WTC11 (cell line): ENCODE data around the gene LLGL2.

Experiments used
- CREM ChIP-seq: sonication (generic); formaldehyde crosslinking; IDR thresholded peaks from 2 replicates; pipeline ENCODE4 v1.8.1; 2022; ENCODE audit warnings: mild to moderate bottlenecking, missing genetic modification reagents, moderate library complexity
- ELF4 ChIP-seq: sonication (generic); formaldehyde crosslinking; IDR thresholded peaks from 2 replicates; pipeline ENCODE4 v1.8.1; 2022; ENCODE audit warnings: low read depth, mild to moderate bottlenecking, moderate library complexity, missing genetic modification reagents
- ETV6 ChIP-seq: sonication (generic); formaldehyde crosslinking; IDR thresholded peaks from 2 replicates; pipeline ENCODE4 v1.8.1; 2022; ENCODE audit warnings: mild to moderate bottlenecking, missing genetic modification reagents
- JUN ChIP-seq: sonication (generic); formaldehyde crosslinking; IDR thresholded peaks from 2 replicates; pipeline ENCODE4 v1.8.0; 2023; ENCODE audit warnings: mild to moderate bottlenecking, missing genetic modification reagents
- NR1H2 ChIP-seq: sonication (generic); formaldehyde crosslinking; IDR thresholded peaks from 2 replicates; pipeline ENCODE4 v1.9.0; 2021; ENCODE audit warnings: mild to moderate bottlenecking, moderate library complexity, missing genetic modification reagents
- RELA ChIP-seq: sonication (generic); formaldehyde crosslinking; IDR thresholded peaks from 2 replicates; pipeline ENCODE4 v1.8.1; 2022; ENCODE audit warnings: missing genetic modification reagents, mild to moderate bottlenecking, borderline replicate concordance
- ZNF232 ChIP-seq: sonication (generic); formaldehyde crosslinking; IDR thresholded peaks from 2 replicates; pipeline ENCODE4 v1.8.0; 2022; ENCODE audit warnings: mild to moderate bottlenecking, missing genetic modification reagents
- ZNF263 ChIP-seq: sonication (generic); formaldehyde crosslinking; IDR thresholded peaks from 2 replicates; pipeline ENCODE4 v1.8.1; 2022; ENCODE audit warnings: low read depth, mild to moderate bottlenecking, moderate library complexity, missing genetic modification reagents
- TF ChIP-seq, protein P1 (sequence below): fragments of 200-600 bp; IDR thresholded peaks from 2 replicates; pipeline ENCODE4 v1.8.0; 2022; ENCODE audit warnings: antibody characterized with exemption
- TF ChIP-seq, protein P2 (sequence below): fragments of 250-450 bp; sonication (Bioruptor Pico); IDR thresholded peaks from 2 replicates; pipeline ENCODE4 v1.9.0; 2021; ENCODE audit warnings: mild to moderate bottlenecking
- TF ChIP-seq, protein P3 (sequence below): sonication (generic); formaldehyde crosslinking; conservative IDR thresholded peaks from 2 replicates; pipeline ENCODE4 v1.8.1; 2022; ENCODE audit warnings: mild to moderate bottlenecking, missing genetic modification reagents
- TF ChIP-seq, protein P4 (sequence below): sonication (generic); formaldehyde crosslinking; IDR thresholded peaks from 2 replicates; pipeline ENCODE4 v1.8.1; 2022; ENCODE audit warnings: missing genetic modification reagents, borderline replicate concordance

DNA sequence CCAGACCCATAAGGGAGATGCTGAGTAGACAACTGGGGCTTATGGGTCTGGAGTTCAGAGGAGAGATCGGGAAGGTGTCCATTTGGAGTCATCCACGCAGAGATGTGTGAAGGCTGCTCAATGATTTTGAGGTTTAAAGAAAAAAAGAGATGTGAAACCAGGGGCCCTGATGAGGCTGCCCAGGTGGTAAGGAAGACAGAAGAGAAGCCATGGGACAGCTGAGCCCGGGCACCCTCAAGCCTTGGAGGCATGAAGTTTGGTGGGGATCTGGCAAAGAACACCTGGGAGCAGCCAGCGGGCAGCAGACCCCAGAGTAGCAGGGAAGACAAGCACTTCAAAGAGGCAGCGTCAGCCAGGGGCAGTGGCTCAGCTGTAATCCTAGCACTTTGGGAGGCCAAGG lies 41.3 kb downstream of the LLGL2 start:
- TF ChIP-seq, protein P1, sequence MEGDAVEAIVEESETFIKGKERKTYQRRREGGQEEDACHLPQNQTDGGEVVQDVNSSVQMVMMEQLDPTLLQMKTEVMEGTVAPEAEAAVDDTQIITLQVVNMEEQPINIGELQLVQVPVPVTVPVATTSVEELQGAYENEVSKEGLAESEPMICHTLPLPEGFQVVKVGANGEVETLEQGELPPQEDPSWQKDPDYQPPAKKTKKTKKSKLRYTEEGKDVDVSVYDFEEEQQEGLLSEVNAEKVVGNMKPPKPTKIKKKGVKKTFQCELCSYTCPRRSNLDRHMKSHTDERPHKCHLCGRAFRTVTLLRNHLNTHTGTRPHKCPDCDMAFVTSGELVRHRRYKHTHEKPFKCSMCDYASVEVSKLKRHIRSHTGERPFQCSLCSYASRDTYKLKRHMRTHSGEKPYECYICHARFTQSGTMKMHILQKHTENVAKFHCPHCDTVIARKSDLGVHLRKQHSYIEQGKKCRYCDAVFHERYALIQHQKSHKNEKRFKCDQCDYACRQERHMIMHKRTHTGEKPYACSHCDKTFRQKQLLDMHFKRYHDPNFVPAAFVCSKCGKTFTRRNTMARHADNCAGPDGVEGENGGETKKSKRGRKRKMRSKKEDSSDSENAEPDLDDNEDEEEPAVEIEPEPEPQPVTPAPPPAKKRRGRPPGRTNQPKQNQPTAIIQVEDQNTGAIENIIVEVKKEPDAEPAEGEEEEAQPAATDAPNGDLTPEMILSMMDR = no peak
- TF ChIP-seq NR1H2 (CRISPR knock-in tag) = no peak
- no peak for TF ChIP-seq RELA (CRISPR knock-in tag)
- no peak for TF ChIP-seq ZNF232 (CRISPR knock-in tag)
- TF ChIP-seq, protein P2, sequence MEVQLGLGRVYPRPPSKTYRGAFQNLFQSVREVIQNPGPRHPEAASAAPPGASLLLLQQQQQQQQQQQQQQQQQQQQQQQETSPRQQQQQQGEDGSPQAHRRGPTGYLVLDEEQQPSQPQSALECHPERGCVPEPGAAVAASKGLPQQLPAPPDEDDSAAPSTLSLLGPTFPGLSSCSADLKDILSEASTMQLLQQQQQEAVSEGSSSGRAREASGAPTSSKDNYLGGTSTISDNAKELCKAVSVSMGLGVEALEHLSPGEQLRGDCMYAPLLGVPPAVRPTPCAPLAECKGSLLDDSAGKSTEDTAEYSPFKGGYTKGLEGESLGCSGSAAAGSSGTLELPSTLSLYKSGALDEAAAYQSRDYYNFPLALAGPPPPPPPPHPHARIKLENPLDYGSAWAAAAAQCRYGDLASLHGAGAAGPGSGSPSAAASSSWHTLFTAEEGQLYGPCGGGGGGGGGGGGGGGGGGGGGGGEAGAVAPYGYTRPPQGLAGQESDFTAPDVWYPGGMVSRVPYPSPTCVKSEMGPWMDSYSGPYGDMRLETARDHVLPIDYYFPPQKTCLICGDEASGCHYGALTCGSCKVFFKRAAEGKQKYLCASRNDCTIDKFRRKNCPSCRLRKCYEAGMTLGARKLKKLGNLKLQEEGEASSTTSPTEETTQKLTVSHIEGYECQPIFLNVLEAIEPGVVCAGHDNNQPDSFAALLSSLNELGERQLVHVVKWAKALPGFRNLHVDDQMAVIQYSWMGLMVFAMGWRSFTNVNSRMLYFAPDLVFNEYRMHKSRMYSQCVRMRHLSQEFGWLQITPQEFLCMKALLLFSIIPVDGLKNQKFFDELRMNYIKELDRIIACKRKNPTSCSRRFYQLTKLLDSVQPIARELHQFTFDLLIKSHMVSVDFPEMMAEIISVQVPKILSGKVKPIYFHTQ (CRISPR knock-in tag) = no peak
- TF ChIP-seq ZNF263 (CRISPR knock-in tag) = no peak
- no peak for TF ChIP-seq CREM (CRISPR knock-in tag)
- no peak for TF ChIP-seq JUN
- TF ChIP-seq, protein P3, sequence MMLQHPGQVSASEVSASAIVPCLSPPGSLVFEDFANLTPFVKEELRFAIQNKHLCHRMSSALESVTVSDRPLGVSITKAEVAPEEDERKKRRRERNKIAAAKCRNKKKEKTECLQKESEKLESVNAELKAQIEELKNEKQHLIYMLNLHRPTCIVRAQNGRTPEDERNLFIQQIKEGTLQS = no peak
- TF ChIP-seq ELF4 (CRISPR knock-in tag) = no peak
- no peak for TF ChIP-seq ETV6
- TF ChIP-seq, protein P4, sequence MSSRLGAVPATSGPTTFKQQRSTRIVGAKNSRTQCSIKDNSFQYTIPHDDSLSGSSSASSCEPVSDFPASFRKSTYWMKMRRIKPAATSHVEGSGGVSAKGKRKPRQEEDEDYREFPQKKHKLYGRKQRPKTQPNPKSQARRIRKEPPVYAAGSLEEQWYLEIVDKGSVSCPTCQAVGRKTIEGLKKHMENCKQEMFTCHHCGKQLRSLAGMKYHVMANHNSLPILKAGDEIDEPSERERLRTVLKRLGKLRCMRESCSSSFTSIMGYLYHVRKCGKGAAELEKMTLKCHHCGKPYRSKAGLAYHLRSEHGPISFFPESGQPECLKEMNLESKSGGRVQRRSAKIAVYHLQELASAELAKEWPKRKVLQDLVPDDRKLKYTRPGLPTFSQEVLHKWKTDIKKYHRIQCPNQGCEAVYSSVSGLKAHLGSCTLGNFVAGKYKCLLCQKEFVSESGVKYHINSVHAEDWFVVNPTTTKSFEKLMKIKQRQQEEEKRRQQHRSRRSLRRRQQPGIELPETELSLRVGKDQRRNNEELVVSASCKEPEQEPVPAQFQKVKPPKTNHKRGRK = no peak
